Stimulated activated CD8-positive, alpha-beta memory T cell treated with anti-CD3 and anti-CD28 coated beads, Interleukin-7, amount 100 ng/mL, for 48 hours (primary cell): Measurements from ENCODE around the gene RSRP1.
A peak's percentile ranks its signal among the peaks of the same experiment; 100 is the strongest.
"Not testable (repeated sequence)": the region's sequence is repeated elsewhere in the genome, so short reads cannot be mapped to it uniquely, and the experiment has no call there.

Experiments
- DNase-seq, 2 donors: peaks; one replicate each; pipeline ENCODE4 v3.0.0-alpha.2; 2020; ENCODE audit warnings: low read depth in 1 of 2; ENCODE audit errors: extremely low read depth in 1 of 2

The RSRP1 gene

GRCh38 chr1:25247024-25247828 lies at the start of gene RSRP1:
Gene RSRP1 (minus strand): TSS chr1:25247454. CDS start chr1:25246963, 491 bp downstream.
- peak; percentile 99 to 100 for DNase-seq

- not testable (repeated sequence) for DNase-seq
Observed at GRCh38 chr1:25296501-25296900, 49.2 kb upstream of the RSRP1 start.

GRCh38 chr1:25294889-25295826 lies 47.9 kb upstream of the RSRP1 start:
- DNase-seq: not testable (repeated sequence)

- DNase-seq: not testable (repeated sequence)
Observed at GRCh38 chr1:25293426-25293825, 46.2 kb upstream of the RSRP1 start.

GRCh38 chr1:25290043-25290442 lies 42.8 kb upstream of the RSRP1 start:
- not testable (repeated sequence) for DNase-seq

GRCh38 chr1:25288573-25289101 lies 41.4 kb upstream of the RSRP1 start:
- DNase-seq: not testable (repeated sequence)

GRCh38 chr1:25287164-25287563 lies 39.9 kb upstream of the RSRP1 start:
- not testable (repeated sequence) for DNase-seq

- DNase-seq: not testable (repeated sequence)
Observed at GRCh38 chr1:25285862-25286261, 38.6 kb upstream of the RSRP1 start.

GRCh38 chr1:25279693-25280111 lies 32.4 kb upstream of the RSRP1 start:
- DNase-seq: not testable (repeated sequence)

GRCh38 chr1:25278790-25279189 lies 31.5 kb upstream of the RSRP1 start:
- not testable (repeated sequence) for DNase-seq

- DNase-seq: not testable (repeated sequence)
Observed at GRCh38 chr1:25278358-25278757, 31.1 kb upstream of the RSRP1 start.

- DNase-seq: not testable (repeated sequence)
Observed at GRCh38 chr1:25277295-25277694, 30.0 kb upstream of the RSRP1 start.

GRCh38 chr1:25275648-25276047 lies 28.4 kb upstream of the RSRP1 start:
- DNase-seq: not testable (repeated sequence)

- not testable (repeated sequence) for DNase-seq
Observed at GRCh38 chr1:25272238-25272637, 25.0 kb upstream of the RSRP1 start, which contains the start of gene RHD. Gene RHD (plus strand): TSS chr1:25272509. CDS start chr1:25272548, 39 bp downstream.

GRCh38 chr1:25268143-25268760 lies 21.0 kb upstream of the RSRP1 start:
- not testable (repeated sequence) for DNase-seq

GRCh38 chr1:25267288-25268142 lies 20.3 kb upstream of the RSRP1 start:
- DNase-seq: peak; percentile 74 to 80

- DNase-seq: not testable (repeated sequence)
Observed at GRCh38 chr1:25266554-25267287, 19.5 kb upstream of the RSRP1 start.

GRCh38 chr1:25260336-25260735 lies 13.1 kb upstream of the RSRP1 start:
- not testable (repeated sequence) for DNase-seq

GRCh38 chr1:25259813-25260212 lies 12.6 kb upstream of the RSRP1 start:
- not testable (repeated sequence) for DNase-seq
